Measurements from ENCODE around the gene MS4A15. TPM values are rescaled to one million over a fixed set of nuclear protein-coding genes. Genes with fewer than 3 reads are reported as not detected.
"Not testable (repeated sequence)": the region's sequence is repeated elsewhere in the genome, so short reads cannot be mapped to it uniquely, and the experiment has no call there.

MS4A15 gene
- total RNA-seq, 1 donor from 2014 or later: not detected

DNA sequence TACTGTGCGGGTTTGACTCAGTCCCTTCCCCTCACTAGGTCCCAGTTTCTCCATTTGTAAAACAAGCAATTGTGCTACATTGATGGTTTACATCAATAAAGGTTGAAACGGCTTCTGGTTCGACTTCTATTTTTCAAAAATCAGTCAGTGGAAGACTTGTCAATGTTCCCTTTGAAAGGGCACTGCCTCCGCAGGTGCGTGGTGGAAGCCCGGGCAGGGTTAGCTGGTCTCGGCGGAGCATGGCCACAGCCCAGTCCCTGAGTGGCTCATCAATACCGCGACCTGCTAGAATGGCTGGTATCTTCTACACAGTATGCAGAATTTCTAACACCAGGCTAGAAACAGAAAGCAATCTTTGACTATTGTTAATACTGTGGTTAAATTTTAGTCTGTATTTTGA, 44.5 kb downstream of the MS4A15 start:
- DNase-seq (ENCODE audit: low read depth, low spot score): no peak

DNA sequence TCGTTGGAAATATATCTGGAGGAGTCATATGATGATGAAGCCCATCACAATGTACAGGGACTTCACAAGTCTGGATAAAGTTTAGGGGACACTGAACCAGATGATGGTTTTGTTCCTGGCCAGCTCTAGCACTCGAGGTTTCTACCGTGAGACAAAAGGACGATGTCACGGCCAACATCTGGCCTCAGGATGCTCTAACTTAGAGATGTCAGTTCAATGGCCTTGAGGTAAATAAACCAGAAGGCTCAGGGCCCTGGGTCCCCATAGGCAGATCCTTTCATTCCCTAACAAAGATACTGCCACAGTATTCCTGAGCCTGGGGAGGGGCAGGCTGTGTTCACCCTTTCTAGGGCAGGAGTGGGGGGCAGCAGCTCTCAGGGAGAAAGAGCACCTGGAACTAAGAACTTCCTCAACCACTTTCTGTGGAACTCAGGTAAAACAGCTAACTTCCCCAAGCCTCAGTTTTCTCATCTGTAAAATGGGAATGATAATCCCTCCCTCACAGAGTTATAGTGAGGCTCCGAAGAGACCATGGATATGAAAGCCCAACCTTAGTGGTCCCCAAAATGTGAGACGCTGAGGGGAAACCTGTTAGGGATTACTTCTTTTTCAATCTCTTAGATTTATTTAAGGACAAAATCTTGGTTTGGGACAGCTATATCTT, 46.7 kb downstream of the MS4A15 start:
- no peak for DNase-seq (ENCODE audit: low read depth, low spot score)

DNA sequence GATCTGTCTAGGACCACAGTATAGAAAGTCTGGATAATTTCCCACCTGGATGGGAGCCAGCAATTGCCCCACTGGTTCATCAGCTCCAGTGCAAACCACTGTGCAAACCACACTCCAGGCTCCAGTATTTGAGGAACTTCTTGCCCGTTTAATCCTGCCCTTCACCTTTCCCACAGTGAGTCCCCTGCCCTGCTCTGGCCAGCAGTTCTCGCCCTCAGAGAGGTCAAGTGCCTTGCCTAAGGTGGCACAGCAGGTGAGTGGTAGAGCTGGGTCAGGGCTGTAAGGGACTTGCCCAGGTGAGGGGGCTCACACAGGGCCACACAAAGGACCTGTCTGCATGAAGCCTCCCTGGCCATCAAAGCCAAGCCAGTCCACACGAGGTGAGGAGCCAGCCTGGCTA, 52.6 kb downstream of the MS4A15 start:
- DNase-seq (ENCODE audit: low read depth, low spot score): no peak

DNA sequence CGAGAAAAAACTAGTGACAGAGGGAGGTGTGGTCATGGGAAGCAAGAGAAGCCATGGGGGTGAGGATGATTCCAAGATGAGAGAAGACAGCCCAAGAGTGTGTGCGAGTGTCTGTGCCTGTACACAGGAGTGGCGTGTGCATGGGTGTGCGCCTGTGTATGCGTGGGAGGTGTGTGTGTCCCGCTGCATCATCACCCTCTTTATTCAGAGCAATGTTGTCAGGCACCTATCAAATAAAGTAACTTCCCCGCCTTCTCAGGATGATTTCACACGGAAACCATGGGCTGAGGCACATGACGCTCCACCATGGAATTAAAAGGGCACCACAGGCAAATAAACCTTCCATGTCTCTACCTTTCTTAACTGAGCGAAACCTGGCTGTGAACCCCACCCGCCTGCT, 53.0 kb downstream of the MS4A15 start:
- no peak for DNase-seq (ENCODE audit: low read depth, low spot score)

DNA sequence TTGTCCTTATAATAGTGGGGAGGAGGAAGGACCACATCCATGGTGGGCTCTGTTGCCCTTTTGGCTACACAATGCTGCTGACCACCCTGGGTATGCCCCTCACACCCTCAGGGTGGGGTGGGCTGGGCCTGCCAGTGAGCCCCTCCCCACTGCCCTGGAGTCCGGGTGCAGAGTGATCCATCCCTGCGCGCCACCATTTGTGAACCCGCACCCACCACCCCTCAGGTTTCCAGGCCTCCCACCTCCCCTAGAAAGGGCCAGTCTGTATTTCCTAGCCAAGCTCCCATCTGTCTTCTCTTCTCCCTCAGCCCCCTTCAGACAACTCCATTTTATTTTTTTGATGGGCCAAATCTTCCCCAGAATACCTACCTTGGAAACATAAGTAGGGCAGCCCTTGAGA, 53.5 kb downstream of the MS4A15 start:
- DNase-seq (ENCODE audit: low read depth, low spot score): no peak

DNA sequence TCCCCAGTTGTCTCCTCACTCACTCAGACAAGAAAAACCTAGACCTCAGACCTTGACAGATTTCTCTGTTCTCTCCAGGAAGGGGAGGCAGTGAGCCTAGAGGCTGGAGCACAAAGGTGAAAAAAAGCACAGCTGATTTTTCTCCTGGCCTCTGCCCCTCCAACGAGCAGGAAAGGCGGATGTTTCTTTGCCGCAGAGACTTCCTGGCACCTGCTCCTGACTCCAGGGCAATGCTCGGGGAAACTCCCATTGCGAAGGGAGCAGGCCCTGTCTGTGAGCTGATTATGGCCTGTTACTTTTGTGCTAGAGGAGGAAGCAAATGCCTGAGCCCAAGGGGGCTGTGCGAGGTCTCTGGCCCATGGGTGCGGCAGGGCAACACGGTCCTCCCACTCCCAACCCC, 53.9 kb downstream of the MS4A15 start:
- DNase-seq (ENCODE audit: low read depth, low spot score): peak; percentile 26

DNA sequence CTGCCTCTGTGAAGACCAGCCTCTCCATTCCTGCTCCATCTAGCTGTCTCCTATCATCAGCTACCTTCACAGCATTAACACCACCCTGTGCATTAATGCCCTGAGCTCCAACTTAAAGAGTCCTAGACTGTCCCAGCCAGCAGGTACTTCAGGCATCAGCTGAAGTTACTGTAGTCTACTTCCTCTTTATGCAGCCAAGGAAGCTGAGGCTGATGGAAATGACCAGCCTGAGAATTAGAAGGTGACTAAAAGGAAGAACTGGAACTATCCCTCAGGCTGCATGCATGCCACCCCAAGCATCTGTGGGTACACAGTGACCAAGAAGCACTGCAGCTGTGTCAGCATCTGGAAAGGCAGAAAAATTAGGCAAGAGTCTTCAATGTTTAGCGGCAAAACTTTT, 56.7 kb downstream of the MS4A15 start:
- DNase-seq (ENCODE audit: low read depth, low spot score): no peak

DNA sequence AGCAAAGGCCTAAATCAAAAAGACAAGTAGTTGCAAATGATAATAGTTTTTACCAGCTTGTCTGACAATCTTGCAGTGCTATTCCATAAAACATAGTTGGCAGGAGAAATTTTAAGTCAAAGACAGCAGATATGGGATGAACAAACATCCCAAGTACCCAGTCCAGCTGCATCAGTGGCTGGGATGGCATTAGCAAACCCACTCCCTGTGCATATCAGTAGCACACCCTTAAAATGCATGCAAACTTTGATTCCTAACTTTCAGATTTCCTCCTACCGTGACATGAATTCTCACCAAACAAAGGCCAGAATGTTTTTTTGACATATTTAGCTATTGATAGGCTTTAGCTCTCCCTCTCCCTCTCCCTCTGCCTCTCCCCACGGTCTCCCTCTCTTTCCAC, 57.4 kb downstream of the MS4A15 start:
- no peak for DNase-seq (ENCODE audit: low read depth, low spot score)

DNA sequence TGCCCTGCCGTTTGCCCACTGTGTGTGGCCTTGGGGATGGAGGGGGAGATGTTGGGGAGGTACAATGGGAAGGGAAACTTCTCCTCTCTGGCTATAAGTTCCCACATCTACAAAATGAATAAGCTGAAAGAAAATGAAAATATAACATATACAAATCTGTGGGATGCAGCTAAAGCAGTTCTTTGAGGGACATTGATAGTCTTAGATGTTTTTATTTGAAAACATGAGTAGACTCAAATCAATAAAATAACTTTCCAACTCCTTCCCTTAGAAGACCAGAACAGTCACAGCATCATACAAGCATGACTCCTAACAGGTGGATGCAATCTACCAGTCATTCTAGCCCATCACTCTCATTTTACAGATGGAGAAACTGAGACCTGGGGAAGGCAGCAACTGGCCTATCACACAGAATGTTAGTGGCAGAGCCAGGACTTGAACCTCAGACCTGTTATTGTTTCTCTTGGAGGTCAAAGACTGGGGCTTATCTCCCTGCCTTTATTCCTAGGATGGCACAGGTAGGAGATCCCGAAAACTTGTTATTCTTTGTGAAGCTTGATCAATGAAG, 60.0 kb downstream of the MS4A15 start:
- DNase-seq (ENCODE audit: low read depth, low spot score): no peak

DNA sequence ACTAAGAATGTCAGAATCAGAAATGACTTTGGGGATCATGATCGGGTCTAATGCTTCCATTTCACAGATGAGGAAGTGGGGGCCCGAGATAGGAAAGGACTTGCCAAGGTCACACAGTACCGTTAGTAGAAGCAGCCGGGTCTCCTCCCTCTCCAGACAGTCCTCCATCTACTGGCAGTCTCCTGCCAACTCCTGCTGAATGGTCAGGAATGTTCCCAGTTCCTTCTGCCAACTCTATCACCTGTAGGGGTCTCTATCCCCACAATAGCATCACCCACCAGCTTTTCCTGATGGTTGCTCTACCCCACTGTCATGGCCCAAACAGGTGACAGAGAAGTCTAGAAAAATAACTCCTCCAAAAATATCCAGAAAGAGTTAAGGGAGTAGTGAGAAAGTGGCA, 61.4 kb downstream of the MS4A15 start:
- DNase-seq (ENCODE audit: low read depth, low spot score): no peak

DNA sequence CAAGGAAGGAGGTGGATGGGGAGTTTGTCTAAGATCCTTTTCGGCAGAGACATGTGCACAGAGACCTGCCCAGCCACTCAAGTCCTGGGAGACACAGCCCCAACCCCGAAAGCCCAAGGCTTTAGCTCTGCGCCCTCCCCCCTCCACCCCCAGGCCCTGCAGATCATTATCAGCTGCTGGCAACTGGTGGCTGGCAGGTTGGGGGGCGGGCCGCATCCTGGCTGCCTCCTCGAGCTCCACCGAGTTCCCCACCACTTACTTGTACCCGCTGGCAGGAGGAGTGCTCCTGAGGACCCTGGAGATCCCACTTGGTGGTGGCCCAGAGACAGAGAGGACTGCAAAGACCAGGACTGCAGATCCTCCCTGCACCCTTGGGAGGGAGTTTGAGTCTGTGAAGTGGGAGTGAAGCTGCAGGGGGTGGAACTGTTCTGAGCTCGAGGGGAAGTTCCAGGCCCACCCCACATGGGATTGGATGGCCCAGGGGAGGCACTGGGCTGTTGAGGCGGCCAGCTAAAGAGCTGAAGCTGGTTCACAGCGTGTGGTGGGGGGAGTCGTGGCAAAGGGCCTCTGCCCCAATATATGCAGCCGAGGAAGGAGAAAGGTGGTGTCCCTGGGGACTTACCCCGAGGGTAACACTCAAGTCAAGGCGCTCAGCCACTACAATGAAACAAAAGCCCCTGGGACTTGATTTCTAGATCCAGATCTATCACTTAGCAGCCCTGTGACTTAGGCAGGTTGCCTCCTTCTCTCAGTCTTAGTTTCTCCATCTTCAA, 65.3 kb downstream of the MS4A15 start:
- no peak for DNase-seq (ENCODE audit: low read depth, low spot score)

DNA sequence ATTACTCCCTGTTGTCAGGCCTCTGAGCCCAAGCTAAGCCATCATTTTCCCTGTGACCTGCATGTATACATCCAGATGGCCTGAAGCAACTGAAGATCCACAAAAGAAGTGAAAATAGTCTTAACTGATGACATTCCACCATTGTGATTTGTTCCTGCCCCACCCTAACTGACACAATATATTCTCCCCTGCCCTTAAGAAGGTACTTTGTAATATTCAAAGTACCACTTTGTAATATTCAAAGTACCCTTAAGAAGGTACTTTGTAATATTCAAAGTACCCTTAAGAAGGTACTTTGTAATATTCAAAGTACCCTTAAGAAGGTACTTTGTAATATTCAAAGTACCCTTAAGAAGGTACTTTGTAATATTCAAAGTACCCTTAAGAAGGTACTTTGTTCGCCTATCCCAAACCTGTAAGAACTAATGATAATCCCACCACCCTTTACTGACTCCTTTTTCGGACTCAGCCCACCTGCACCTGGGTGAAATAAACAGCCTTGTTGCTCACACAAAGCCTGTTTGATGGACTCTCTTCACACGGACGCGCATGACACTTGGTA, 67.2 kb downstream of the MS4A15 start:
- not testable (repeated sequence) for DNase-seq (ENCODE audit: low read depth, low spot score)

DNA sequence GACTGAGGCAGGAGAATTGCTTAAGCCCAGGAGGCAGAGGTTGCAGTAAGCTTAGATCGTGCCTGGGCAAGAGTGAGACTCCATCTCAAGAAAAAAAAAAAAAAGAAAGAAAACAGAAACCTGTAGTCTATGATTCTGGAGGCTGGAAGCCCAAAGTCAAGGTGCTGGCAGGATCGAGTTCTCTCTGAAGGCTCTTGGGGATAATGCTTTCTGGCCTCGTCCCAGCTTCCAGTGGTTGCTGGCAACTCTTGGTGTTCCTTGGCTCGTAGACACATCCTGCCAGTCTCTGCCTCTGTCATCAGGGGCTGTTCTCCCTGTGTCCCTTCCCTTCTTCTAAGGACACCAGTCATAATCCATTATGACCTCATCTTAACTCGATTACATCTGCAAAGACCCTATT, 68.5 kb downstream of the MS4A15 start:
- DNase-seq (ENCODE audit: low read depth, low spot score): no peak

DNA sequence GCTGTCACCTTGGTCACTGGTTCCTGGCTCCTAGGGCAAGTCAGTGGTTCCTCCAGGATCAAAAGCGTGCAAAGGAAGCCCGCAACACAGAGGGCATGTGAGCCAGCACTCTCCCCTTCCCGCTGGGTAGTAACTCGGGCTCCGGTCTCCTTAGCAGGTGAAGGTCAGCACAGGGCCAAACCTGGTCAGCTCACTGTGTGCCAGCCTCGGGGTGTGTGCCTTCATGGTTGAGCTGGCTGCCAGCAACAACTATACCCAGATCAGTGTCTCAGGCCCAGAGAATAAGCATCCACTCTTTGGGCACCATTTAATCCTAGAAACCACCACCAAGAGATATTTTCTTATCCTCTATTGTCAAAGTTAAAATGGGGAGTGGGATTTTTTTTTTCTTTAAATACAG, 69.1 kb downstream of the MS4A15 start:
- DNase-seq (ENCODE audit: low read depth, low spot score): no peak

Other genes starting within 250 kb of the MS4A15 start
- not detected in 2 replicates for gene MS4A13, start 241.5 kb upstream of the MS4A15 start, total RNA-seq
- gene MS4A8, start 57.3 kb upstream of the MS4A15 start, total RNA-seq: not detected in 2 replicates
- gene MS4A18, start 32.1 kb upstream of the MS4A15 start, total RNA-seq: not detected in 2 replicates
- gene MS4A10, start 28.5 kb downstream of the MS4A15 start, total RNA-seq: not detected in 2 replicates
- gene CCDC86, start 85.2 kb downstream of the MS4A15 start, total RNA-seq: 23.9 and 33.9 TPM in 2 replicates
- gene PTGDR2, start 99.1 kb downstream of the MS4A15 start, total RNA-seq: under 0.01 and 0.04 TPM in 2 replicates
- not detected in 2 replicates for gene ZP1, start 110.7 kb downstream of the MS4A15 start, total RNA-seq
- gene PRPF19, start 149.7 kb downstream of the MS4A15 start, total RNA-seq: 71.9 and 78.7 TPM in 2 replicates
- 70.9 and 95.5 TPM in 2 replicates for gene TMEM109, start 157.3 kb downstream of the MS4A15 start, total RNA-seq
- 55.7 and 62.6 TPM in 2 replicates for gene TMEM132A, start 167.6 kb downstream of the MS4A15 start, total RNA-seq
- 6.6 and 8.7 TPM in 2 replicates for gene SLC15A3, start 195.3 kb downstream of the MS4A15 start, total RNA-seq
- not detected in 2 replicates for gene CD6, start 214.8 kb downstream of the MS4A15 start, total RNA-seq